ENCODE data around the gene PSAP.
"Not testable (repeated sequence)": the region's sequence is repeated elsewhere in the genome, so short reads cannot be mapped to it uniquely, and the experiment has no call there.

PSAP gene

GRCh38 chr10:71874680-71875354 is 23.8 kb upstream of the PSAP start:
- not testable (repeated sequence) for DNase-seq (ENCODE audit: low read depth in 2 of 2)

- no peak for DNase-seq (ENCODE audit: low read depth in 2 of 2)
These were observed 22.6 kb upstream of the PSAP start for GRCh38 chr10:71873582-71874211.

- DNase-seq (ENCODE audit: low read depth in 2 of 2): not testable (repeated sequence)
These were observed 18.6 kb upstream of the PSAP start for GRCh38 chr10:71869601-71870000.

- DNase-seq (ENCODE audit: low read depth in 2 of 2): no peak
These were observed 17.2 kb upstream of the PSAP start for GRCh38 chr10:71868192-71868697.

GRCh38 chr10:71865561-71866041 is 14.6 kb upstream of the PSAP start:
- DNase-seq (ENCODE audit: low read depth in 2 of 2): no peak

GRCh38 chr10:71864911-71865361 is 13.9 kb upstream of the PSAP start:
- DNase-seq (ENCODE audit: low read depth in 2 of 2): no peak

- DNase-seq (ENCODE audit: low read depth in 2 of 2): no peak
These were observed 12.2 kb upstream of the PSAP start for GRCh38 chr10:71863203-71863602.

GRCh38 chr10:71860243-71861029 is 9.4 kb upstream of the PSAP start:
- peak in 1 of 2 donors; percentile 18 for DNase-seq (ENCODE audit: low read depth in 2 of 2)

GRCh38 chr10:71857934-71858890 is 7.2 kb upstream of the PSAP start:
- no peak for DNase-seq (ENCODE audit: low read depth in 2 of 2)

GRCh38 chr10:71856619-71857018 is 5.6 kb upstream of the PSAP start:
- DNase-seq (ENCODE audit: low read depth in 2 of 2): no peak

- no peak for DNase-seq (ENCODE audit: low read depth in 2 of 2)
These were observed 3.0 kb upstream of the PSAP start for GRCh38 chr10:71854031-71854430.

GRCh38 chr10:71852355-71852937 is 1.4 kb upstream of the PSAP start:
- DNase-seq (ENCODE audit: low read depth in 2 of 2): no peak

- DNase-seq (ENCODE audit: low read depth in 2 of 2): not testable (repeated sequence)
These were observed 529 bp upstream of the PSAP start for GRCh38 chr10:71851465-71852095.

GRCh38 chr10:71850021-71850742 is 869 bp downstream of the PSAP start:
- no peak for DNase-seq (ENCODE audit: low read depth in 2 of 2)

GRCh38 chr10:71849461-71849908 is 1.6 kb downstream of the PSAP start:
- no peak for DNase-seq (ENCODE audit: low read depth in 2 of 2)

GRCh38 chr10:71848325-71849275 is 2.5 kb downstream of the PSAP start:
- no peak for DNase-seq (ENCODE audit: low read depth in 2 of 2)

- DNase-seq (ENCODE audit: low read depth in 2 of 2): no peak
These were observed 3.6 kb downstream of the PSAP start for GRCh38 chr10:71847418-71847817.

GRCh38 chr10:71846816-71847215 is 4.2 kb downstream of the PSAP start:
- no peak for DNase-seq (ENCODE audit: low read depth in 2 of 2)
